ENCODE data around the gene PDE4B.

DNA sequence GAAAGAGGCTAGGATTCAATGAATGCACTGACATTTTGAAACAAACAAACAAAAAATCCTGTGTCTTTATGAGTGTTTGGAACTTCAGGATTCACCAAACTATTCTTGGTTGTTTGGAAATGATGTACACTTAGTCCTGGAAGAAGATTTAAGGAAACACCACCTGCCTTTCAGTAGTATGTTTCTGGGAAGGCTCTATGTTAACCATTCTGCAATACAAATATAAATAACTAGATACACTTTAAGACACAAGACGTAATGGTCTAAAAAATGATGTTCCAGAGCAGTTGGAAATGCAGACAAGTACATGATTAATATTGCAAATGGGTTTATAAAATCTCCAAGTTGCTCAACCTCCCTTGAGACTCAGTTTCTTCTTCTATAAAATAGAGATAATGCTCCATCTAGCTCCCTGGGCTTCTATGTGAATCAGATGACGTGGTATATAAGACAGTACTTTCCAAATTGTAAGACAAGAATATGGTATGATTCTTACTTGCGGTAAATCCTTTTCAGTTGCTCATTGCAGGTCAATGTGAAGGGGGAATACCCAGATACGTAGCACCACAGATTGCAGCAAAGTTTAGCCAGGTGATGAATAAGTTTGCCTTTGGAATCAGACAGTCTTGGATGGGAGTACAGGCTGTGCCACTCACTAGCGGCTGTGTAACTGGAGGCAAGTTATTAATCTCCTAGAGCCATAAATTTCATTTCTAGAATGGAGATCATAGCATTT is 516.5 kb downstream of the PDE4B start:
- TF ChIP-seq, protein P1, sequence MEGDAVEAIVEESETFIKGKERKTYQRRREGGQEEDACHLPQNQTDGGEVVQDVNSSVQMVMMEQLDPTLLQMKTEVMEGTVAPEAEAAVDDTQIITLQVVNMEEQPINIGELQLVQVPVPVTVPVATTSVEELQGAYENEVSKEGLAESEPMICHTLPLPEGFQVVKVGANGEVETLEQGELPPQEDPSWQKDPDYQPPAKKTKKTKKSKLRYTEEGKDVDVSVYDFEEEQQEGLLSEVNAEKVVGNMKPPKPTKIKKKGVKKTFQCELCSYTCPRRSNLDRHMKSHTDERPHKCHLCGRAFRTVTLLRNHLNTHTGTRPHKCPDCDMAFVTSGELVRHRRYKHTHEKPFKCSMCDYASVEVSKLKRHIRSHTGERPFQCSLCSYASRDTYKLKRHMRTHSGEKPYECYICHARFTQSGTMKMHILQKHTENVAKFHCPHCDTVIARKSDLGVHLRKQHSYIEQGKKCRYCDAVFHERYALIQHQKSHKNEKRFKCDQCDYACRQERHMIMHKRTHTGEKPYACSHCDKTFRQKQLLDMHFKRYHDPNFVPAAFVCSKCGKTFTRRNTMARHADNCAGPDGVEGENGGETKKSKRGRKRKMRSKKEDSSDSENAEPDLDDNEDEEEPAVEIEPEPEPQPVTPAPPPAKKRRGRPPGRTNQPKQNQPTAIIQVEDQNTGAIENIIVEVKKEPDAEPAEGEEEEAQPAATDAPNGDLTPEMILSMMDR (IDR thresholded peaks at IDR 0.05) = no peak
- no peak for TF ChIP-seq POLR2A (IDR thresholded peaks at IDR 0.05)

All from esophagus squamous epithelium (tissue), 4 donors.